ENCODE results near the gene PCDHAC1.
A peak's percentile ranks its signal among the peaks of the same experiment; 100 is the strongest.

Gene PCDHAC1

DNA sequence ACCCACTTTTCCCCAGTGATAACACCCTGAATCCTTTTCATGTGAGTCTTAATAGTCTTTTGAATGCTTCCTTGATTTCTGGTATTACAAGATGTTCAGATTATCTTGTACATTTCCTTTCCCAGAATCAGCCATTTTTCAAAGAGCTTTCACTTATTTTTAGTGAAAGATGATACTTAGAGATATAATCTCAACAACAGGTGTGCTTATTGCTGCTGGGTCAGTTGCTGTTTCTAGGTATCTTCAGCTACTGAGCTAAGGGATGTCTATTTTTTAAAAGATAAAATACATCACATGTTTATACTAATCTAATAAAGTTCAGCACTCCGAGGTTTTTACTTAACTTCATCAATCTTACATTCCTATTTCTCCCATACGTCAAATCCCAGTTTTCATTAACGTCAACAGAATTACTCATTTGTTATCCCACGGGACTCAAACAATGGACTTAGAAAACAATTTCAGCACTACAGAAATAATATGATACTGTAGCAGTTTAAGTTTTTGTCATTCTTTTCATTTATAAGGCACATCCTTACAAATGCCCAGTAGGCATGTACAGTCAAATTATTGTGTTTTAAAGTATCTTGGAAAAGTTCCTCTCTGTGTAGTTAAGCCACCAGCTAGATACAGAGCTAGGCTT lies 9.0 kb downstream of the PCDHAC1 start:
- Histone ChIP-seq H3K27me3 (ENCODE audit: insufficient read depth, low read length) (no peaks in the 10 kb centered on the region), H3K9ac (ENCODE audit: low read depth, low read length) (no peak overlapping the region), H3K27ac (ENCODE audit: low read length) (no peak overlapping the region), H3K9me3 (ENCODE audit: insufficient read depth, low read depth, low read length) (no peaks in the 10 kb centered on the region; the same call in 1 of the 2 replicates), H3K4me1 (ENCODE audit: insufficient read depth, low read length) (no peaks in the 10 kb centered on the region), H3K4me3 (ENCODE audit: low read length) (no peak overlapping the region), H3K36me3 (ENCODE audit: insufficient read depth, low read depth, low read length) (no peaks in the 10 kb centered on the region)

DNA sequence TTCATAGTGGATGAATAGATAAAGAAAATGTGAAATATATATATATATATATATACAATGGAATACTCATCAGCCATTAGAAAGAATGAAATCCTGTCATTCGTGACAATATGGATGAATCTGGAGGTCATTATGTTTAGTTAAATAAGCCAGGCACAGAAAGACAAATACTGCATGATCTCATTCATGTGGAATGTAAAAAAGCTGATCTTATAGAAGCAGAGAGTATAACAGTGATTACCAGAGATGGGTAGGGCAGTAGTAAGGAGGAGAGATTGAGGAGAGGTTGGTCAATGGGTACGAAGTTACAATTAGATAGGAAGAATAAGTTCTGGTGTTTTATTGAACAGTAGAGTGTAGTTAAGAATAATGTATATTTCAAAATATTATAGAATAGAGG lies 20.5 kb downstream of the PCDHAC1 start:
- Histone ChIP-seq H3K27me3 (ENCODE audit: insufficient read depth, low read length) (no peaks in the 10 kb centered on the region), H3K27ac (ENCODE audit: low read length) (no peak overlapping the region), H3K9ac (ENCODE audit: low read depth, low read length) (no peak overlapping the region), H3K4me3 (ENCODE audit: low read length) (no peak overlapping the region), H3K9me3 (ENCODE audit: insufficient read depth, low read depth, low read length) (peaks cover 13% of the 10 kb centered on the region; the same call in 1 of the 2 replicates), H3K36me3 (ENCODE audit: insufficient read depth, low read depth, low read length) (no peaks in the 10 kb centered on the region), H3K4me1 (ENCODE audit: insufficient read depth, low read length) (no peaks in the 10 kb centered on the region)

DNA sequence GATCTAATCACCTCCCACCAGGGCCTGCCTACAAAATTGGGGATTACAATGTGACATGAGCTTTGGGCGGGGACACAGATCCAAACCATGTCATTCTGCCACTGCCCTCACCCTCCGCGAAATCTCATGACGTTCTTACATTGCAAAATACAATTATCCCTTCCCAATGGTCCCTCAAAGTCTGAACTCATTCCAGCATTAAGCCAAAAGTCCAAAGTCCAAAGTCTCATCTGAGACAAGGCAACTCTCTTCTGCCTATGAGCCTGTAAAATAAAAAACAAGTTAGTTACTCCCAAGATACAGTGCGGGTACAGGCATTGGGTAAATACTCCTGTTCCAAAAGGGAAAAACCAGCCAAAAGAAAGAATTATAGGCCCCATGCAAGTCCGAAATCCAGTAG lies 25.5 kb downstream of the PCDHAC1 start:
- no peaks in the 10 kb centered on the region for H3K27me3 ChIP-seq (ENCODE audit: insufficient read depth, low read length)
- H3K36me3 ChIP-seq (ENCODE audit: insufficient read depth, low read depth, low read length), result no peaks in the 10 kb centered on the region
- no peaks in the 10 kb centered on the region for H3K9me3 ChIP-seq (ENCODE audit: insufficient read depth, low read depth, low read length)
- no peak overlapping the region for H3K4me3 ChIP-seq (ENCODE audit: low read length)
- no peak overlapping the region for H3K9ac ChIP-seq (ENCODE audit: low read depth, low read length)
- H3K27ac ChIP-seq (ENCODE audit: low read length), result no peak overlapping the region
- H3K4me1 ChIP-seq (ENCODE audit: insufficient read depth, low read length), result no peaks in the 10 kb centered on the region

DNA sequence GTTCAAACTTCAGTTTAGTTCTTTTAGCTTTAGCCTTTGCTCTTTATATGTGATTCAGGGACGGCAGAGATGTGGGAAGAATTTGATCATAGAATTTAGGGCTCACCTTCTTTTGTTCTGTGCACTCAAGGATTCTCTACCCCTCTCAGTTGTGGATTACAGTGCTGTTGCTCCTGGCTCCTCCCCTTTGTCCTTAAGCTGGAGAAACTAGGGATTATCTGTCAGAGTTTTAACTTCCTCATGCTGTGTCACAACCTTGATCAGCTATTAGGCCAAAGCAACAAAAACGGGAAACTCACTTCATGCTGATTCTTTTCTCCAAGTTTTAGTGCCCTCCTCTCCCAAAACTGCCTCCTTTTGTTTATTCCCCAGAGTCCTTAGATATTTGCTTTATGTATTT lies 27.1 kb downstream of the PCDHAC1 start:
- Histone ChIP-seq H3K27ac (ENCODE audit: low read length) (no peak overlapping the region), H3K9me3 (ENCODE audit: insufficient read depth, low read depth, low read length) (no peaks in the 10 kb centered on the region), H3K4me1 (ENCODE audit: insufficient read depth, low read length) (no peaks in the 10 kb centered on the region), H3K9ac (ENCODE audit: low read depth, low read length) (no peak overlapping the region), H3K4me3 (ENCODE audit: low read length) (no peak overlapping the region), H3K27me3 (ENCODE audit: insufficient read depth, low read length) (no peaks in the 10 kb centered on the region), H3K36me3 (ENCODE audit: insufficient read depth, low read depth, low read length) (no peaks in the 10 kb centered on the region)

DNA sequence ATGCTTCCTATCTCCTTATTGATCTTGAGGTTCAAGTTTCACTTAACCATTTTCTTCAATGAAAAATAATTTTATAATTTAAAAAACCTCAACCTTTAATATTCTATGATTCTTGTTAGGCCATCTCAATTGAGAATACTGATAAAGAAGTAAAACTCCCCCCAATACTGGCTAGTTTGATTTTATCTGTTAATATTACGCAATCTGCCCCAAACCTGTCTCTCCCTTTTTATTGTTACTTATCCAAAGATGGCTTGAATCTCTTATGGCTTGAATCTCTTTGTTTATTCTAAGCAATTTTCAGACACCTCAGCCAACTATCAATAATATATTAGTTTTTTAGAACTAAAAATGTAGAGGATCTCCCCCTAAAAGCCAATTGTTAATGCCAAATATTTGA lies 36.1 kb downstream of the PCDHAC1 start:
- Histone ChIP-seq H3K36me3 (ENCODE audit: insufficient read depth, low read depth, low read length) (no peaks in the 10 kb centered on the region), H3K27me3 (ENCODE audit: insufficient read depth, low read length) (peaks cover 33% of the 10 kb centered on the region), H3K9me3 (ENCODE audit: insufficient read depth, low read depth, low read length) (no peaks in the 10 kb centered on the region), H3K9ac (ENCODE audit: low read depth, low read length) (no peak overlapping the region), H3K27ac (ENCODE audit: low read length) (no peak overlapping the region), H3K4me3 (ENCODE audit: low read length) (no peak overlapping the region), H3K4me1 (ENCODE audit: insufficient read depth, low read length) (peaks cover 15% of the 10 kb centered on the region; the same call in 1 of the 2 replicates)

DNA sequence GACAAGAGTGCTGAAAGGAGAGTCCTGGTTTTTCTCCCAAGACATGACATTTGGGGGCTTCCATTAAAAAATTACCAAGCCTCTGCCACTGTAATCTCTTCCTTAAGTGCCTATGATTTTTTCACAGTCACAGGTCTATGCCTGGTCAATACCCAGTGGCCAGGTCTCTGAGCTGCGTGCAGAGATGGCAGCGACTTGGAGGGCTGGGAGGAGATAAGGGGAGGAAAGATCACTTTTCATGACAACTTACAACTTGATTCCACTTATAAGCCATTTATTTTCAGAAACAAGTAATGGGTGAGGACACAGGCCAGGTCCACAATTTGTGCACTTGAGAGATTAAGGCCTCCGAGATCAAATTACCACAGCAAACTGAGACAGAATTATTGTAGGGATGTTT lies 38.3 kb downstream of the PCDHAC1 start:
- H3K36me3 ChIP-seq (ENCODE audit: insufficient read depth, low read depth, low read length), result no peaks in the 10 kb centered on the region
- no peak overlapping the region for H3K27ac ChIP-seq (ENCODE audit: low read length)
- peaks cover 53% of the 10 kb centered on the region for H3K27me3 ChIP-seq (ENCODE audit: insufficient read depth, low read length)
- H3K9me3 ChIP-seq (ENCODE audit: insufficient read depth, low read depth, low read length), result no peaks in the 10 kb centered on the region
- H3K9ac ChIP-seq (ENCODE audit: low read depth, low read length), result no peak overlapping the region
- no peak overlapping the region for H3K4me3 ChIP-seq (ENCODE audit: low read length)
- peaks cover 15% of the 10 kb centered on the region; the same call in 1 of the 2 replicates for H3K4me1 ChIP-seq (ENCODE audit: insufficient read depth, low read length)

DNA sequence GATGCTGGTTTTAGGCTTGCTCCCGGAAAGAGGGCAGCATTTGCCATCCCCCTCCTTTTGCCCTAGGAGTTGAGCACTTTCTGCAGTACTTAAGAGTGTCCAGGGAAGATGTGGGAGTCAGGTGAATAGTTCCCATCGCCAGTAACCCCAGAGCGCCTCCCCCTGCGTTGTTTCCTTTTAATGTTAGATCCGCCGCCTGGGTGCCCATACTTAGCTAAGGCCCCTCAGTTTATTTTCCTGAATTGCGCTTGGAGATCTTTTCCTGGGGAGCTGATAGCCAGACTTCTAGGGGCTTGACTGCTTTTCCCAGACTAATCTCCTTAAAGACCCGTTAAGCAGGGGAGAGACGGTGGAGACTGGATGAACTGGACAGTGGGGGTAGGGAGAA lies 39.8 kb downstream of the PCDHAC1 start:
- Histone ChIP-seq H3K27ac (ENCODE audit: low read length) (no peak overlapping the region), H3K4me1 (ENCODE audit: insufficient read depth, low read length) (peaks cover 15% of the 10 kb centered on the region; the same call in 1 of the 2 replicates), H3K36me3 (ENCODE audit: insufficient read depth, low read depth, low read length) (no peaks in the 10 kb centered on the region), H3K9ac (ENCODE audit: low read depth, low read length) (peak overlapping the region; percentile 69; the same call in 1 of the 2 replicates), H3K27me3 (ENCODE audit: insufficient read depth, low read length) (peaks cover 53% of the 10 kb centered on the region), H3K9me3 (ENCODE audit: insufficient read depth, low read depth, low read length) (no peaks in the 10 kb centered on the region), H3K4me3 (ENCODE audit: low read length) (peak overlapping the region; percentile 87)

DNA sequence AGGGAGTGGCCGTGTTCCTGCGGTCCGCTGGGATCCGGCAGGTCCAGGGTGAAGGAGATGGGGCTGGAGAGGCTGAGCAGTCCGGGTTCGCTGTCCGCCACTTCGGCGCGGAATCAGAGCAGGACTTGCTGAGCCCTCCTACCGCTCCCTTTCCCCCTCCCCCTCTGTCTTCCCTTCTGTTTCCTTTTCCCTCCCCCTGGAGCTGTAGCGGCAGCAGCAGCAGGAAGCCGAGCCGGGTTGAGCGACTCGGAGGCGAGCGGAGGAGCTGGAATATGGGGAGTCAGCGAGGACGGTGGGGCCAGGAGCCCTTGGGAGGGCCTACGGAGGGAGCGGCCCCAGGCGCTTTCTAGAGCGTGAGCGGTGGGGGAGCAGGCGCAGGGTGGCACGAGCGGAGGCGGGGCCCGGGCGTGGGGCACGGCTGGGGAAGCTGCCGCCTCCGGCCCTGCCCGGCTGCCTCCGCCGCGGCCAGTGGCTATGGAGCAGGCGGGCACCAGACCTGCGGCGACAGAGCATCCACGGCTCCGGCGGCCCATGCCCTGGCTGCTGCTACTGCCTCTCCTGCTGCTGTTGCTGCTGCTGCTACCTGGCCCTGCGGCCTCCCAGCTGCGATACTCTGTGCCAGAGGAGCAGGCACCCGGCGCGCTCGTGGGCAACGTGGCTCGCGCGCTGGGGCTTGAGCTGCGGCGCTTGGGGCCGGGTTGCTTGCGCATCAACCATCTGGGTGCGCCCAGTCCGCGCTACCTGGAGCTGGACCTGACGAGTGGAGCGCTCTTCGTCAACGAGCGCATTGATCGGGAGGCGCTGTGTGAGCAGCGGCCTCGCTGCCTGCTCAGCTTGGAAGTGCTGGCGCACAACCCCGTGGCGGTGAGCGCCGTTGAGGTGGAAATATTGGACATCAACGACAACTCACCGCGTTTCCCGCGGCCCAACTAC lies 40.5 kb downstream of the PCDHAC1 start, which contains the start of gene PCDHAC2:
Gene PCDHAC2, plus strand, starts transcription at position 184 of the 933 bp plus-strand sequence. Its CDS starts 291 bp downstream, at position 475.
- Histone ChIP-seq H3K4me1 (ENCODE audit: insufficient read depth, low read length) (peaks cover 15% of the 10 kb centered on the region; the same call in 1 of the 2 replicates), H3K36me3 (ENCODE audit: insufficient read depth, low read depth, low read length) (no peaks in the 10 kb centered on the region), H3K9ac (ENCODE audit: low read depth, low read length) (peak within 1 kb of the TSS; percentile 69; the same call in 1 of the 2 replicates), H3K27me3 (ENCODE audit: insufficient read depth, low read length) (peaks cover 53% of the 10 kb centered on the region), H3K27ac (ENCODE audit: low read length) (no peak within 1 kb of the TSS), H3K9me3 (ENCODE audit: insufficient read depth, low read depth, low read length) (no peaks in the 10 kb centered on the region), H3K4me3 (ENCODE audit: low read length) (peak within 1 kb of the TSS; percentile 87)

DNA sequence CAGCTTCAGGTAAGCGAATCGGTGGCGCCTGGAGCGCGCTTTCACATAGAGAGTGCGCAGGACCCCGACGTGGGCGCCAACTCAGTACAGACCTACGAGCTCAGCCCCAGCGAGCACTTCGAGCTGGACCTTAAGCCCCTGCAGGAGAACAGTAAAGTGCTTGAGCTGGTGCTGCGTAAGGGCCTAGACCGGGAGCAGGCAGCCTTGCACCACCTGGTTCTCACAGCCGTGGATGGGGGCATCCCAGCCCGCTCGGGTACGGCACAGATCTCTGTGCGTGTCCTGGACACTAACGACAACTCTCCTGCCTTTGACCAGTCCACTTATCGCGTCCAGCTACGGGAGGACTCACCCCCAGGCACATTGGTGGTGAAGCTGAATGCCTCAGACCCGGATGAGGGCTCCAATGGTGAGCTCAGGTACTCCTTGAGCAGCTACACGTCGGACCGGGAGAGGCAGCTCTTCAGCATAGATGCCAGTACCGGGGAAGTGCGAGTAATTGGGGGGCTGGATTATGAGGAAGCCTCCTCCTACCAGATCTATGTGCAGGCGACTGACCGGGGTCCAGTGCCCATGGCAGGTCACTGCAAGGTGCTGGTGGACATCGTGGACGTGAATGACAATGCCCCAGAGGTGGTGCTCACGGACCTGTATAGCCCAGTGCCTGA lies 41.3 kb downstream of the PCDHAC1 start:
- Histone ChIP-seq H3K27me3 (ENCODE audit: insufficient read depth, low read length) (peaks cover 53% of the 10 kb centered on the region), H3K27ac (ENCODE audit: low read length) (no peak overlapping the region), H3K9me3 (ENCODE audit: insufficient read depth, low read depth, low read length) (no peaks in the 10 kb centered on the region), H3K4me3 (ENCODE audit: low read length) (peak overlapping the region; percentile 87), H3K9ac (ENCODE audit: low read depth, low read length) (peak overlapping the region; percentile 69; the same call in 1 of the 2 replicates), H3K4me1 (ENCODE audit: insufficient read depth, low read length) (peaks cover 15% of the 10 kb centered on the region; the same call in 1 of the 2 replicates), H3K36me3 (ENCODE audit: insufficient read depth, low read depth, low read length) (no peaks in the 10 kb centered on the region)

DNA sequence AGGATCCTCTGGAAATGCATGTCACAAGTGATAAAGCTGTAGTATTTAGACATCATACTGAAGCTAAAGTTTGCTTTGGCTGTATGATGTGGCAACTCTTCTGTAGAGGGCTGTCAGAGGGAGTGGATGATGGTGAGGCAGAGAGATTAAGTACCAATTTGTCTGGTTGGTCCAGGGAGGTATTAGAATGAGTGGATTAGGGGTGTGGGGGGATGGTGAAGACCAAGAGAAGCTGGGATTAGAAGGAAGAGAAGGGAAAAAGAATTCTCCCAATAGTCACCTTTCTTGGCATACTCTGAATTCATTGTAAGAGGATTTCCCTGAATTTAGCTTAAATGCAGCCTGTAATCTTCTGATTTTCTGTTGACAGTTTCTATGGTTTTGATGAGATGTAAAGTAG lies 43.8 kb downstream of the PCDHAC1 start:
- Histone ChIP-seq H3K4me3 (ENCODE audit: low read length) (no peak overlapping the region), H3K36me3 (ENCODE audit: insufficient read depth, low read depth, low read length) (no peaks in the 10 kb centered on the region), H3K27ac (ENCODE audit: low read length) (no peak overlapping the region), H3K9me3 (ENCODE audit: insufficient read depth, low read depth, low read length) (no peaks in the 10 kb centered on the region), H3K9ac (ENCODE audit: low read depth, low read length) (no peak overlapping the region), H3K27me3 (ENCODE audit: insufficient read depth, low read length) (peaks cover 42% of the 10 kb centered on the region), H3K4me1 (ENCODE audit: insufficient read depth, low read length) (peaks cover 9% of the 10 kb centered on the region; the same call in 1 of the 2 replicates)

DNA sequence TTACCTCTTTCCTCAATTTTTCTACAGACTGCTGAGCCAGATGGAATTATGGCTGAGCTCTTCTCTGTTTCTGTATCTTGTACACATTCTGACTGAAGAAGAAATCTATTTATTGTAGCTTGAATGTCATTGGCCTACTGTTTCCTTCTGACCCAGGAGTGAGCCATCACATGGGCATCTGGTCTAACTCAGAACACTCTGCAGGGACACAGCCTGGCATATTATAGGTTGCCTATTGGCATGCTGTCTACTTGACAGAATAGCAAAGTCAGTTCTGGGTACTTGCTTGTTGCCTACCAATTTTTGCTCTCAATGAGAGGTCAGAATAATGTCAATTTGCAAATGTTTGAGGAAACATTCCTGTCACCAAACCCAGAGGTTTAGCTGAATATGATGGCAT lies 47.5 kb downstream of the PCDHAC1 start:
- peaks cover 3% of the 10 kb centered on the region; the same call in 1 of the 2 replicates for H3K4me1 ChIP-seq (ENCODE audit: insufficient read depth, low read length)
- H3K27ac ChIP-seq (ENCODE audit: low read length), result no peak overlapping the region
- peaks cover 7% of the 10 kb centered on the region for H3K27me3 ChIP-seq (ENCODE audit: insufficient read depth, low read length)
- H3K4me3 ChIP-seq (ENCODE audit: low read length), result no peak overlapping the region
- H3K9ac ChIP-seq (ENCODE audit: low read depth, low read length), result no peak overlapping the region
- H3K36me3 ChIP-seq (ENCODE audit: insufficient read depth, low read depth, low read length), result no peaks in the 10 kb centered on the region
- H3K9me3 ChIP-seq (ENCODE audit: insufficient read depth, low read depth, low read length), result no peaks in the 10 kb centered on the region

Measured in iPS-20b (cell line).